HG03064 (cell line): ENCODE results near the gene TOX2.

ENCODE experiments used
- ATAC-seq: cut with Tn5 transposase; IDR thresholded peaks from one replicate; pipeline ENCODE4 v1.9.1; 2021; ENCODE audit warnings: low read depth; ENCODE audit not compliant: unreplicated experiment

The TOX2 gene, protein sequence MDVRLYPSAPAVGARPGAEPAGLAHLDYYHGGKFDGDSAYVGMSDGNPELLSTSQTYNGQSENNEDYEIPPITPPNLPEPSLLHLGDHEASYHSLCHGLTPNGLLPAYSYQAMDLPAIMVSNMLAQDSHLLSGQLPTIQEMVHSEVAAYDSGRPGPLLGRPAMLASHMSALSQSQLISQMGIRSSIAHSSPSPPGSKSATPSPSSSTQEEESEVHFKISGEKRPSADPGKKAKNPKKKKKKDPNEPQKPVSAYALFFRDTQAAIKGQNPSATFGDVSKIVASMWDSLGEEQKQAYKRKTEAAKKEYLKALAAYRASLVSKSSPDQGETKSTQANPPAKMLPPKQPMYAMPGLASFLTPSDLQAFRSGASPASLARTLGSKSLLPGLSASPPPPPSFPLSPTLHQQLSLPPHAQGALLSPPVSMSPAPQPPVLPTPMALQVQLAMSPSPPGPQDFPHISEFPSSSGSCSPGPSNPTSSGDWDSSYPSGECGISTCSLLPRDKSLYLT

DNA sequence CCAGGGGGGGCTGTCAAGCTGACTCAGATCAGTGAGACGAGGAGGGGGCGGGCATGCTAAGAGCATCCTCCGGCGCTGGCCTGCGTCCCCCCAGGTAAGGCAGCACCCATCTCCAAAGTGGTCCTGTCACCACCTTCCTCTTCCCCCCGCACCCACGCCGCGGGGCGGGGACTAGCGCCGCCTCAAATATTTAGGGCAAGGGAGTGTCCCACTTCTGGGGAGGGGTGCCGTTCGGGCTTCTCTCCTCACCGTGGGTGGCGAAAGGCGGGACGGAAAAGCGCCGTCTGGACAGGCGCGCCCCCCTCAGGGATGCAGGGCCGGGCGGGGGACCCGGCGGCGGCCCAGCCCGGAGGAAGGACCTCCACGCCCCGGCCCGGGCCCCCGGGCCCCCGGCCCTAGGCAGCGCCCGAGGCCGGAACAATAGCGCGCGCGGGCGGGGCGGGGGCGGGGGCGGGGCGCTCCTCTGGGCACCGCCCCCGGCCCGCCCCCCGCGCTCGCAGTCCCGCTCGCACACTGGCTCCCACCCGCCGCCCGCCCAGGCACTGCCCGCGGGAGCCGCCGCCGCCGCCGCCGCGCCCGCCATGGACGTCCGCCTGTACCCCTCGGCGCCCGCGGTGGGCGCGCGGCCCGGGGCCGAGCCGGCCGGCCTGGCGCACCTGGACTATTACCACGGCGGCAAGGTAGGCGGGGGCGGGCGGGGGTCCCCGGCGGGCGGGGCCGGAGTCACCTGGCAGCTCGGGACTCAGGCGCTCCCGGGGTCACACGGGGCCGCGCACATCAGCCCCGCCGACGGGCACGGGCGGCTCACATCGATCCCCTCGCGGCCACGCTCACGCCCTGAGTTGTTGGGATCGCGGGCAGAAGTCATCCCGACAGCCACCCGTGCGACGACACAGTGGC lies at the start of gene TOX2:
TOX2 (plus strand) TSS at position 542 of the 900 bp plus-strand sequence; CDS start at position 582, 40 bp downstream.
- peak; percentile 51 for ATAC-seq

- no peak for ATAC-seq
Observed at GRCh38 chr20:43868091-43868490, 46.6 kb upstream of the TOX2 start.

DNA sequence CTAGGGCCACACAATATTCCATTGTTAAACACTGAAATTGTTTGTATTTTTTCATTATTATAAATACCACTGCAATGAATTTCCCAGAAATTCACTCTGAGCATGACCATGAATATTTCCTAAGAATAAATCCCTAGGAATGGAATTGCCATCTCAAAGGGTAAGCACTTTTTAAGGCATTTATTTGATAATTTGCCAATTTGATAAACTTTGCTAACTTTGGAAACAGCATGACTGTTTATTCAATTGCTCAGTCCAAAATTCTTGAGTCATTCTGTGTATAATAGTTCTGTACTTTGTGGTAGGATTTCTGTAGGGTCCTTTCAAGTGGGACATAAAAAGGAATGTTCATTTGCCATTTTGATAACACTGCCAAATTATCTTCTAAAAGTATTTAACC lies 44.2 kb upstream of the TOX2 start:
- no peak for ATAC-seq

DNA sequence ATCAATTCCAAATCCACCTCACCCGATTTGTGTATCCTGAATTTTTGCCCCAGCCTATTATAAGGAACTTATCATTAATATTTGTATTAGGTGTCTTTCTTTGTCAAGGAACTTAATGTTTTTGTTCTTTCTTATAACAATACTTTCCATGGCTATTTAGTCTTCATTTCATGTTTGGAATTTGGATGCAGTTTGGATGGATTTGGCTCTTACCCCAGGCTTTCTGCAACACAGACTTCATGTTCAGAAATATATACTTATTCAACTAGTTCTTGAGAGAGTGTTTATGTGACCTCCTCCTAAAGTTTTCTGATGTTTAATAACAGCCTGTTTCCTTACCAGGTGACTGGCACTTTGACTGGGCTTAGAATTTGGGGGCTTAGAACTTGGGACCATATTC lies 35.9 kb upstream of the TOX2 start:
- no peak for ATAC-seq

DNA sequence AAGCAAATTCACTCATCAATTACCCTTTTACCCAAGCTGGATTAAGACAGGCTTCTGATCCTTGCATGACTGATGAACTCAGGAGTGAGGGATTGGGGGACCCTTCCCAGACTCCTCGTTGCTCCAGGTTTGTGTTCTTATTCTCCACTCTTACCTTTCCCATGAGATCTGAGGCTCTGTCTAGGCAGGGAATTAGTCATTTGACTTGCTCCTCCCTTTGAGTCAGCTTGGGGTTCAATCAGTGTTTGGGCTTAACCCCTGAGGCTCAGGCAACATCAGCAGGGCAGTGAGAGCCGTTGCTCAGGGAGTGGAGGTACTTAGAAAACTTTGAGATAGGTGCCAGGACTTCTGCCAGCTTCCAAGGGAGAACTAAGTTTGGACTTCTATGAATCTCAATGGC lies 20.7 kb upstream of the TOX2 start:
- ATAC-seq, result no peak

- no peak for ATAC-seq
Observed at GRCh38 chr20:43894491-43894890, 20.2 kb upstream of the TOX2 start.

DNA sequence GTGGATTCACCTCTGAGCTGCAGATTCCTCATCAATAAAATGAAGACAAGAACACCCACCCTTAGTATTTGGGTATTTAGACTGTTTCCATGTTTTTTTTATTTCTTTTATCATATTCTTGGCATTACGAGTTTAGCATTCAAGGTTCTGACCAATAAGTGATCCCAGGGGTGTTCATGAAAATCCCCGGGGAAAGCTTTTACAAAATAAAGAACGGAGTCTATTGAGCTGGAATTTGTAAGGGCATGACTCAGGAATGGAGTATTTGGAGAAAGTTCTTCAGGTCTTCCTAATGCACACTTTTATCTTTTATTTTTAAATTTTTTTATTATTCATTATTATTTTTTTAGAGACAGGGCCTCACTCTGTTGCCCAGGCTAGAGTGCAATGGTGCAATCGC lies 19.4 kb upstream of the TOX2 start:
- ATAC-seq, result no peak

- no peak for ATAC-seq
Observed at GRCh38 chr20:43899274-43900120, 15.2 kb upstream of the TOX2 start.

DNA sequence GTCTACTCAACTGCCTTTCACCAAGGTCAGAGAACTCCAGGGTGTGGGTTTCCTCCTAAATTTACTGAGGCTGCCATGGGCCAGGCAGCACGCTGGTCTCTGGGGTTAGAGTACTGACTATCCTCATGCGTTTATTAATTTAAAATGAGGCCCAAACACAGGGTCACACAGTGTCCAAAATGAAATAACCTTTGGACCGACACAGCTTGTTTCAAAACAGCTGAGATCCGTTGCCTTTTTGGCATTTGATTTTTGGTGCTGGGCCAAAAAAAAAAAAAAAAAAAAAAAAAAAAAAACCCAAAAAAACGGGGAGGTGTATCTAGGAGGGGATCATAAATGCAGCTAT lies 14.6 kb upstream of the TOX2 start:
- ATAC-seq, result no peak

- no peak for ATAC-seq
Observed at GRCh38 chr20:43900496-43900895, 14.2 kb upstream of the TOX2 start.

DNA sequence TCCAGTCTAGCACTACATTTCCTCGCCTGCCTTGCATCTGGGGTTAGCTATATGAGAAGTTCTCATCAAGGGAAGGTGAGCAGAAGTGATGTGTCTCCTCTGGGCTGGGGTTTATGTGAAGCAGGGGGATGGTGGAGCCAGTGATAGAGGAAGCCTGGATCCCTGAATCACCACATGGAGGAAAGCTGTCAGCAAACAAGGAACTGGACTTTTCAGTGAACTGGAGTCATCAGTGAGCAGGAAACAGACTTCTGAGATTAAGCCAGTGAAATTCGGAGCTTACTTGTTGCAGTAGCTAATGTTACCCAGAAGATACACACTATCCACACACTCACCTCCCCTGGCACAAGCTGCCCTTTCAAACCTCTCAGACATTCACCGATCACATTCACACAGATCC lies 13.4 kb upstream of the TOX2 start:
- ATAC-seq, result no peak

DNA sequence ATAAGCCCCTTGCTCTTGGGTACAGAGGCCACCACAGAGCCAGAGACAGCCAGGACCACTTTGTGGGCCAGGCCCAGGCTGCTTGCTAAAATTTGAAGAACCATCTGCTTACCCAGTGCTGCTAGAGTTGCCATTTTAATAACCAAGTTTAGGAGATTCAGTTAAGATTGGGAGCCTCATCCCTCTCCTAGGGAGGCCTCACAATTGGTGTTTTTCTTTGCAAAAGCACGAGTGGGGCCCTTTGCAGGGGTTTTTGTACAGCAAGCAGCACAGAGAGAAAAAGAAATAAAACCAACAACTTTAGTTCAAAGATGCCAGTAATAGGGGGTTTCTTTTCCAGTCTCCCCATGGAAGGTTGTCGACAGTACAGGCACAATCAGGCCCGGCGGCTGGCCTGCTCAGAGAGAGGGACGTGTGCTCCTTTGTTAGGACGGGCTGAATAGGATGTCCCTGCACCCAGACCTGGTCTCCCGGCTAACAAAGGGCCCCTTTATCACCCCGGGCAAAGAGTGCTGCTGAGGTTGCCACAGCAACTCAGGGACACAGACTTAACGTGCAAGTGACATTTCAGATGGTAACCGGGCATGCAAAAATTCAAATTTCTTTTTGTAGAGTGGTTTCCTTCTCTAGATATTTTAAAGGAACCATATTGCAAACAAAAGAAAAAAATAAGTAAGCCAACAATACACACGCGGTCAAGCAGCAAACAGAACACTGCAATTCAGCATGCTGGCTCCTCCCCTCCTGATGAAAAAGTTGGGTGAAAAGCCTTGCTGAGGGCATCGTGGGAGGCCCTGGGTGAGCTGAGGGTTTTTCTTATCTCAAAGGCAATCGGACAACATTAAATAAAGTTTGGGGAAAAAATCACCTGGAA lies 10.5 kb upstream of the TOX2 start:
- no peak for ATAC-seq

DNA sequence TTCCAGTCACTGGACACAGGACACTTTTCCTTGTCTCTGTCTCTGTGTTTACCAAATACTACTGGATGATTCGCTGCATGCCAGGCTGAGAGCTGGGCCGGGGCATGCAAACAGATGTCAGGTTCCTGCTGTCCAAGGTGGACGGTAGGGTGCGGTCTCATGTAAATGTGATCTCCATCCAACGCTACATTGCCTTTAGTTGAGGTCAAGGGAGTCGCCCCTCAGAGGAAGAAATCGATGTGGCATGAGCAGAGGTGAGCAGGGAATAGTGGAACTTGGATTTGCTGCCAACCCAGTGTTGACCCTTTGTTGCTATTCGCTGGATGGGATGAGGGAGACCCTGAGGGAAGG lies 9.8 kb upstream of the TOX2 start:
- no peak for ATAC-seq

DNA sequence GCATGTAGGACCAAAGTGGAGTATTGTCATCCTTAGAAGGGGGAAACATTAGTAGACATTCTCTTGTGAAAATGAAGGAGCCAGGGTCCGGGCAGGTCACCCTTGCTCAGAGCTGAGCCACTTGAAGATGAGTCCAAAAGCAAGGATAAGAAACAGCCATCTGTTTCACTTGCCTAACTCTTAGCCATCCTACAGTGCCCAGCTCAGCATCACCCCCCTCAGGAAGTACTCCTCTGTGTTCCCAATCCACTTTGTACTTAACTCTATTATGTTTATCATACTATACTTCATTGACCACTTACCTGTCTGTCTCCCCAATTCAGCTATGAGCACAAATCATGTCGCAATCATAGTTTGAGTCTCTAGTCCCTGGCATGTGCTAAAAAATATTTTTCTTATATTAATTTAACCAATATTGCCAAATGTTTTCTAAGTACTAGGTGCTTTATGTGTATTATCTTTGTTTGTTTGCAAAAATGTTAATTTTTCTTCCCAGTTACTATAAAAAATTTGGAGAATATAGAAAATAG lies 8.1 kb upstream of the TOX2 start:
- no peak for ATAC-seq

- no peak for ATAC-seq
Observed at GRCh38 chr20:43909211-43909610, 5.4 kb upstream of the TOX2 start.

DNA sequence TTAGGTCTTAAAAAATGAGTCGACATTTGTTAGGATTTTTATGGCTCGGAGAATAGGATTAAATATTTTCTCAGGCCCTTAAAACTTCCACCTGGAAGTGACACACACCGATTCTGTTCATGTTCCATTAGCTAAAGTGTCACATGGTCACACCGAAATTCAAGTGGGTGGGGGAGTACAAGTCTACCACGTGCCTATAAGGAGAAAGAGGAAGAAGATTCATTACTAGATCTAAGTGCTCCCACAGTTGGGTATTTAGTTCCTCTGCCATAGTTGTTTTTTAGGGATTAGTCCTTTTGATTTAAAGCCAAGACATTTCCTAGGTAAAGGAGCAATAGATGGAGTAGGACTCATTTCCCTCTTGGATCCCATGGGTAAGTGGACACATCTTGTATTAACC lies 4.9 kb upstream of the TOX2 start:
- ATAC-seq, result no peak

DNA sequence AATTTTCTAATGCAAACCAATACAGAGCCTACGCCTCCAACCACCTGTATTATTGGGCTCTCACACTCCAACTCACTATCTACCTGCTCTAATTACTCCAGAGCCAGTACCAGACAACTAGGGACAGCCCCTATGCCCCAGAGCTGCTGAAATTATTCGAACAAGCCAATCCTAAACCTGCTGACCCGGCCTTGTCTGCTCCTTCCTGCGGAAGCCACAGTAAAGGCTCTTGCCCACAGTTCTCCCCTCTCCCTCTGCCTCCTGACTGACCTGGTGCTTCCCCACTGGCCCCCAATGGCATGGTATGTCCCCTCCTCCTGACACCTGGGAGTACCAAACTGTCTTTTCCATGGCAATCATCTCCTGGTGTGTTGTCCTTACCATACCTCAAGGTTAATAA lies 4.1 kb upstream of the TOX2 start:
- ATAC-seq, result no peak

DNA sequence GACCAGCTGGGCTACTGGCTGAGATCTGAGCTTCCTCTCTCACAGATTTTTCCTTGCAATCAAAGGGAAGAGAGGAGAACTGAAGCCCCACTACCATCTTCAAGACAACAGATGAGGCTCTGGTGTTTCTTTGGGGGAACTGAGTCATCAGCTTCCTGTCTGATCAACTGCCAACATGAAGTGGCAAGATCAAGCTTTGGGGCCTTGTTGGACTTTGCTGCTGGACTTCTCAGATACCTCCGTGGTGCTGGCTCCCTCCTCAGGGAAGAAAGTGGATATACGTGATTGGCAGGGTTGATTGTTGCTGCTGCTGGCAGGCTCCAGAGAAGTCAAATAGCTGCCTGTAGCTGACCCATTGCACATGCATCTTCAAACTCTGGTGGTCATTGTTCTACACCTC lies 3.6 kb upstream of the TOX2 start:
- no peak for ATAC-seq

- ATAC-seq, result no peak
Observed at GRCh38 chr20:43913291-43914025, 1.2 kb upstream of the TOX2 start.
